ENCODE results near the gene HSBP1L1.

GRCh38 chr18:79921984-79922965 lies 42.2 kb upstream of the HSBP1L1 start:
- TF ChIP-seq POLR2A (IDR thresholded peaks at IDR 0.05) (no peak), CTCF (IDR thresholded peaks at IDR 0.05) (no peak)
